Measurements from ENCODE around the gene CEMIP.

Gene CEMIP

GRCh38 chr15:80778964-80779657 is at the start of gene CEMIP:
Gene CEMIP, plus strand, starts transcription at chr15:80779370. Its CDS starts 94,510 bp downstream, at chr15:80873880.
- peak; percentile 34 to 44 for ATAC-seq

GRCh38 chr15:80730387-80730786 is 48.8 kb upstream of the CEMIP start:
- no peak for ATAC-seq

GRCh38 chr15:80730926-80731325 is 48.2 kb upstream of the CEMIP start:
- no peak for ATAC-seq

- no peak for ATAC-seq
These were observed 47.0 kb upstream of the CEMIP start for GRCh38 chr15:80732167-80732566.

GRCh38 chr15:80732818-80733217 is 46.4 kb upstream of the CEMIP start:
- no peak for ATAC-seq

- ATAC-seq, result no peak
These were observed 45.7 kb upstream of the CEMIP start for GRCh38 chr15:80733460-80733859.

- ATAC-seq, result no peak
These were observed 43.8 kb upstream of the CEMIP start for GRCh38 chr15:80735344-80735743.

GRCh38 chr15:80736560-80736959 is 42.6 kb upstream of the CEMIP start:
- ATAC-seq, result no peak

GRCh38 chr15:80739919-80740318 is 39.3 kb upstream of the CEMIP start:
- no peak for ATAC-seq

GRCh38 chr15:80742081-80742480 is 37.1 kb upstream of the CEMIP start:
- ATAC-seq, result no peak

GRCh38 chr15:80743189-80743833 is 35.9 kb upstream of the CEMIP start:
- no peak for ATAC-seq

- ATAC-seq, result no peak
These were observed 34.8 kb upstream of the CEMIP start for GRCh38 chr15:80744415-80744814.

GRCh38 chr15:80744826-80745225 is 34.3 kb upstream of the CEMIP start:
- ATAC-seq, result no peak

GRCh38 chr15:80745888-80746287 is 33.3 kb upstream of the CEMIP start:
- no peak for ATAC-seq

GRCh38 chr15:80747317-80748053 is 31.7 kb upstream of the CEMIP start:
- no peak for ATAC-seq

- ATAC-seq, result no peak
These were observed 29.6 kb upstream of the CEMIP start for GRCh38 chr15:80749589-80749988.

- no peak for ATAC-seq
These were observed 28.6 kb upstream of the CEMIP start for GRCh38 chr15:80750575-80750974.

GRCh38 chr15:80752204-80752603 is 27.0 kb upstream of the CEMIP start:
- ATAC-seq, result no peak

GRCh38 chr15:80753161-80753560 is 26.0 kb upstream of the CEMIP start:
- ATAC-seq, result no peak

- ATAC-seq, result no peak
These were observed 25.2 kb upstream of the CEMIP start for GRCh38 chr15:80754014-80754413.

- ATAC-seq, result no peak
These were observed 23.3 kb upstream of the CEMIP start for GRCh38 chr15:80755885-80756284.

GRCh38 chr15:80758130-80758745 is 20.9 kb upstream of the CEMIP start:
- no peak for ATAC-seq

- no peak for ATAC-seq
These were observed 18.2 kb upstream of the CEMIP start for GRCh38 chr15:80760960-80761359.
